Left renal pelvis (tissue), 4 donors: ENCODE data around the gene PRPH. TPM values are rescaled to one million over a fixed set of nuclear protein-coding genes. Genes with fewer than 3 reads are reported as not detected.
"Not testable (repeated sequence)": the region's sequence is repeated elsewhere in the genome, so short reads cannot be mapped to it uniquely, and the experiment has no call there.

Experiments used
- DNase-seq, 4 donors: peaks; one replicate each; pipeline ENCODE4 v3.0.0-alpha.2; 2013; ENCODE audit warnings: low read depth in 4 of 4, low spot score in 3 of 4
- polyA plus RNA-seq, 4 donors: library from polyadenylated mRNA; unstranded; fragments of 120-200 nt; gene quantifications; one replicate each; pipeline ENCODE4 v1.2.1, GENCODE V29; 2013; ENCODE audit not compliant: insufficient read length in 4 of 4

PRPH gene
- 1 to 10 TPM in 3 of 4 donors, under 1 TPM in 1; 0.29 to 5.8 (median 3.0) TPM for polyA plus RNA-seq

DNA sequence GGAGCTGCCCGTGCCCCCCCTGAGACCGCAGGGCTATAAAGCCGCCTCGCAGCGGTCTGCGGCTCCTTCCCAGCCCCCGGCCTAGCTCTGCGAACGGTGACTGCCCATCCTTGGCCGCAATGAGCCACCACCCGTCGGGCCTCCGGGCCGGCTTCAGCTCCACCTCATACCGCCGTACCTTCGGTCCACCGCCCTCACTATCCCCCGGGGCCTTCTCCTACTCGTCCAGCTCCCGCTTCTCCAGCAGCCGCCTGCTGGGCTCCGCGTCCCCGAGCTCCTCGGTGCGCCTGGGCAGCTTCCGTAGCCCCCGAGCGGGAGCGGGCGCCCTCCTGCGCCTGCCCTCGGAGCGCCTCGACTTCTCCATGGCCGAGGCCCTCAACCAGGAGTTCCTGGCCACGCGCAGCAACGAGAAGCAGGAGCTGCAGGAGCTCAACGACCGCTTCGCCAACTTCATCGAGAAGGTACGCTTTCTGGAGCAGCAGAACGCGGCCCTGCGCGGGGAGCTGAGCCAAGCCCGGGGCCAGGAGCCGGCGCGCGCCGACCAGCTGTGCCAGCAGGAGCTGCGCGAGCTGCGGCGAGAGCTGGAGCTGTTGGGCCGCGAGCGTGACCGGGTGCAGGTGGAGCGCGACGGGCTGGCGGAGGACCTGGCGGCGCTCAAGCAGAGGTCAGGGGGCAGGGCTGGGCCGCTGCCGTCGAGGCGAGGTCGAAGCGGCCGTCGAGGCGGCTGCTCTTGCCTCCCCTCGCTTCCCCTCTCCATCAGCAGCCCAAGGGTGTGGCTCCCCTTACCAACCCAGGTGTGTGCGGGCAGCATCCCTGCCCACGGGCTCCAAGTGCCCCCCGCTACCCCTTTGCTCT is at the start of gene PRPH:
PRPH (plus strand) TSS at position 66 of the 855 bp plus-strand sequence; CDS start at position 120, 54 bp downstream.
- no peak for DNase-seq

DNA sequence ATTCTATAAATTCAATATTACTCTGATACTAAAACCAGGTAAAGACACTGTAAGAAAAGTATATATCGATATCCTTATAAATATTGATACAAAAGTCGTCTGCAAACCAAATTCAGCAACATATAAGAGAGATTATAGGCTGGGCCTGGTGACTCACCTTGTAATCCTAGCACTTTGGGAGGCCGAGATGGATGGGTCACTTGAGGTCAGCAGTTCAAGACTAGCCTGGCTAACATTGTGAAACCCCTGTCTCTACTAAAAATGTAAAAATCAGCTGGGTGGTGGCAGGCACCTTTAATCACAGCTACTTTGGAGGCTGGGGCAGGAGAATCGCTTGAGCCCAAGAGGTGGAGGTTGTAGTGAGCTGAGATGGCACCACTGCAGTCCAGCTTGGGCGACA is 43.6 kb upstream of the PRPH start:
- DNase-seq, result no peak

DNA sequence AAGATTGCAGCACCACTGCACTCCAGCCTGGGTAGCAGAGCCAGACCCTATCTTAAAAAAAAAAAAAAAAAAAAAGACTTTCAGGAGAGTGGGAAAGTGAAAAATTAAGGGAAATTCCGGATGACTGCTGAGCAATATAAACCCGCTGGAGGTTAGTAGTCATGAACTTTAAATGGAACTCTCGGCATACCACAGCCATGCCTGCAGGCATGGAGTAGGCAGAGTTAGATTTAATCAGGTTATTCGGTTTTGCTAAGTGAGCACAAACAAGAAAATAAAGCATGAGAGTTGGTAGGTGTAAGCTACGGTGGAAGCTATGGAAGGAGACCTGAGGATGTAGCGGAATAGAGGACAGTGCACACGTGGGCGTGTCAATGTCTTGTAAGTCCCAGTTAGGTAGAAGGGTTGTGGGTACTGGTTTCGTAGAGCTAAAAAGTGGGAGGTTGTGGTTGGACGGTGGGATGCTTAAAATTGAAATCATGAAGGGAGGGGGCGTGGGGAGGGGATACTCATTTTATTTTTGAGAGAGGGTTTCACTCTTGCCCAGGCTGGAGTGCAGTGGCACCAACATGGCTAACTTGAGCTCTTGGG is 41.8 kb upstream of the PRPH start:
- no peak for DNase-seq

DNA sequence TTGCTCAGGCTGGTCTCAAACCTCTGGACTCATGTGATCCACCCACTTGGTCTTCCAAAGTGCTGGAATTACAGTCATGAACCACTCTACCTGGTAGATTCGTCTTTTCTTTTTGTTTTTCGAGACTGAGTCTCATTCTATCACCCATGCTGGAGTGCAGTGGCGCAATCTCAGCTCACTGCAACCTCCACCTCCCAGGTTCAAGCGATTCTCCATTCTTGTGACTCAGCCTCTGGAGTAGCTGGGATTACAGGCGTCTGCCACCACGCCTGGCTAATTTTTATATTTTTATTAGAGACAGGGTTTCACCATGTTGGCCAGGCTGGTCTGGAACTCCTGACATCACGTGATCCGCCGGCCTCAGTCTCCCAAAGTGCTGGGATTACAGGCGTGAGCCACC is 39.5 kb upstream of the PRPH start:
- DNase-seq, result not testable (repeated sequence)

DNA sequence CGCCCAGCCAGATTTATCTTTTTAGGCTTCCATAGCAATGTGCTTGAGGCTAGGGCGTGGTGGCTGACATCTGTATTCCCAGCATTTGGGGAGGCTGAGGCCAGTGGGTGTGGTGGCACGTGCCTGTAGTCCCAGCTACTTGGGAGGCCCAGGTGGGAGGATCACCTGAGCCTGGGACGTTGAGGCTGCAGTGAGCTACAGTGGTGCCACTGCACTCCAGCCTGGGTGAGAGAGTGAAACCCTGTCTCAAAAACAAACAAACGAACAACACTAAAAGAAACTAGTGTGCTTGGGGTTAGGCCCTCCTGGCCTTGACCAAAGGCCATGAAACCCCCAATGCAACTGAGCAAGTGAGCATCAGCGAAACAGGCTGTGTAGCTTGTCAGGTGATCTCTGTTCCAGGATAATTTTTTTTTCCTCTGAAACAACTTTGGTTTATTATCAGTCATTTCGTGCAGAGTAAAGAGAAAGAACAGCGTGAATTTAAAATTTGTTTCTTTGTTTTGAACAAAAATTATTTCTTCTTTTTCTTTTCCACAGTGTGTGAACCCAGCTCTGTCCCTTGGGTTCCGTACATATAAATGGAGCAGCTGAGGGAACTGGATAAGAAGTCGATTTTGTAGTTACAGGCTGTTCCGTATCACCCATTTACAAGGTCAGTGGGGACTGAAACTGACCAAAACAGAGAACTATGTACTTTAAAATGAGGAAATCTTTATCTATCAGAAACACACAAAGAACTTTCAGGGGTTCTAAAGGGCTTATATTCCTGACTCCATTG is 38.9 kb upstream of the PRPH start:
- DNase-seq, result no peak

DNA sequence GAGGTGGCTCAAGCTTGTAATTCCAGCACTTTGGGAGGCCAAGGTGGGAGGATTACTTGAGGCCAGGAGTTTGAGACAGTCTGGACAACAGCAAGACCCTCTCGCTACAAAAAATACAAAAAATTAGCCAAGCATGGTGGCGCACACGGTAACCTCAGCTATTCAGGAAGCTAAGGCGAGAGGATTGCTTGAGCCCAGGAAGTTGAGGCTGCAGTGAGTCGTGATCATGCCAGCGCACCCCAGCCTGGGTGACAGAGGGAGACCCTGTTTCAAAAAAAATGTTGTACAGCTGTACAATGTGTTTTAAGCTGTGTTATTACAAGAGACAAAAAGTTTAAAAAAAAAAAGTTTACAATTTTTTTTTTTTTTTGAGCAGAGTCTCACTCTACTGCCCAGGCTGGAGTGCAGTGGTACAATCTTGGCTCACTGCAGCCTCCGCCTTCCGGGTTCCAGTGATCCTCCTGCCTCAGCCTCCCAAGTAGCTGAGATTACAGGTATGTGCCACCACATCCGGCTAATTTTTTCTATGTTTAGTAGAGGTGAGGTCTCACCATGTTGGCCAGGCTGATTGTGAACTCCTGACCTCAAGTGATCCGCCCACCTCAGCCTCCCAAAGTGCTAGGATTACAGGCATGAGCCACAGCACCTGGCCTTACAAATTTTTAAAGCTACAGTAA is 37.3 kb upstream of the PRPH start:
- DNase-seq, result not testable (repeated sequence)

DNA sequence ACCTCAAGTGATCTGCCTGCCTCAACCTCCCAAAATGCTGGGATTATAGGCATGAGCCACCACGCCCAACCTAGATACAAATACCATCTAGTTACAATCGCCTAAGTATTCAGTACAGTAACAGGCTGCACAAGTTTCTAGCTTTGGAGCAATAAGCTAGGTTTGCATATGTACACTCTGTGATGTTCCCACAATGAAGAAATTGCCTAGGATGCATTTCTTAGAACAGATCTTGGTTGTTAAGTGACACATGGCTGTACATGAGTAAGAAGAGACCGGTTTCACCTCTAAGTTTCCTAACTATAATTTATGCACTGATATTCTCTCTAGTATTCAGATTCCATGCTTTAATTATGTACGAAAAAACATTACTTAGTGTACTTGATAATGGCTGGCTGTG is 35.5 kb upstream of the PRPH start:
- DNase-seq, result no peak

DNA sequence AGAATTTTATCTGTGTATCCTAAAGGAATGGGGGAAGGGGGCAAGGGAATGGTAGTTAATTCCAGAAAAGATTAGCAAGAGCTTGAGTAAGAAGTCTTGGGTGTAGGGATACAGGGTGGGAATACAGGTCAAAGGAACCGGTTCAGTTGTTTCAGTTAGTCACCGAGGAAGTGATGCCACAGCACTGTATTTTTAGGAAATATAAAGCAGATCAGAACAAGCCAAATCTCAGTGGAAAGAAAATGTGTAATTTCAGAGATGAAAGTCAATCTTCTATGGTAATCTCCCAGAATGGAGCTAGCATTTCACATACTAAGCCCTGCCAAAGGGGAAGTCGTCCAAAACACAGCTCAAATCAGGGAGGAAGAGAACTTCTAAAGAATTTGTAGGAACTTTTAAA is 34.8 kb upstream of the PRPH start:
- DNase-seq, result no peak

DNA sequence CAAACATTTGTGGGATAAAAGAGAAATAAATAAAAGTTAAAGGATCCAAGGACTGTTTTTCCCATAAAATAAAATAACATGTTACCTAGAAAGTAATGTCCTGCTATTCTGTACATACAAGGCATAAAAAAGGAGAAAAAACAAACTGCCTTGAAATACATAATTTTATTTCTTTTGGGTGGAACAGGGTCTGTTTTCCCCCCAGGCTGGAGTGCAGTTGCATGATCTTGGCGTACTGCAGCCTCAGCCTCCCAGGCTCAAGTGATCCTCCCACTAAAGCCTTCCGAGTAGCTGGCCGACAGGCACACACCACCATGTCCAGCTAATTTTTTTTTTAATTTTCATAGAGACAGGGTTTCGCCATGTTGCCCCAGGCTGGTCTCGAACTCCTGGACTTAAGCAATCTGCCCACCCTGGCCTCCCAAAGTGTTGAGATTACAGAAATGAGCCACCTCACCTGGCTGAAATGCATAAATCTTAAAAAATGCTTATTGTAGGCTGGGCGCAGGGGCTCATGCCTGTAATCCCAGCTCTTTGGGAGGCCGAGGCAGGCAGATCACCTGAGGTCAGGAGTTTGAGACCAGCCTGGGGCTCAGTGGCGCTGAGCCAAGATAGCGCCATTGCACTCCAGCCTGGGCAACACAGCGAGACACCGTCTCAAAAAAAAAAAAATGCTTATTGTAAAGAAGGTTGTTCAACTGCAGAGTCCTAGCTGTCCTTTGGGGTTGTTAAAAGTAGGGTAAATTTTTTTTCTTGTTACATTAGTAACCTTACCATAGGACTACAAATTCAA is 34.2 kb upstream of the PRPH start:
- DNase-seq, result no peak

DNA sequence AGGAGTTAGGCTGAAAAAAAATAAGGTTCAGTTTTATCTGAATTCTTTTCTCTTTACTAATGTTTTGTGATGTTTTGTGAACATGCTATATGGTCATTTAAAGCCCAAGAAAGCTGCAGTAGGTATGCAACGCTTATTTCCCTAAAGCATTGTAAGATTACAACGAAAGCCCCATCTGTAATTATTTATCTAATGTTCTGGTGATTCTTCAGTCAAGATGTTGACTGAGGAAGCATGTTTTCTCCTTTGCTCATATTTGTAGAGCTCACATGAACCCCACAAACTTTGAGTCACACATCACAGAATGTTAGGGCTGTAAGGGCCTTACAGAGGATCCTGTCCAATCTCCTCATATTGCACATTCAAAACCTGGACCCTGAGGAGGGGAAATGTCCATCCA is 33.2 kb upstream of the PRPH start:
- DNase-seq, result no peak

DNA sequence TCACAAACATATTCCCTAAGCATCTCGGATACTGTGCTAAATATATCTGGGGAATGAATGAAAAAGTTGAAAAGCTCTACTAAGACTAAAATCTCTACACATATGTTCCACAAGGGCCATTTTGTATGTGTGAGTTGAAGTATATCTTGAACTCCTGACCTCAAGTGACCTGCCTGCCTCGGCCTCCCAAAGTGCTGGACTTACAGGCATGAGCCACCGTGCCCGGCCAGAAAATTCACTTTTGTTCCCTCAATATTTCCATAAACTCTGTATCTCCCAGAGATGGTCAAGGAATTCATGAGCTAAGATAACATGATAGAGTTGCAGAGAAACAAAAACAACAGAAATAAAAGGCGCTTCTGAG is 31.6 kb upstream of the PRPH start:
- DNase-seq, result no peak

DNA sequence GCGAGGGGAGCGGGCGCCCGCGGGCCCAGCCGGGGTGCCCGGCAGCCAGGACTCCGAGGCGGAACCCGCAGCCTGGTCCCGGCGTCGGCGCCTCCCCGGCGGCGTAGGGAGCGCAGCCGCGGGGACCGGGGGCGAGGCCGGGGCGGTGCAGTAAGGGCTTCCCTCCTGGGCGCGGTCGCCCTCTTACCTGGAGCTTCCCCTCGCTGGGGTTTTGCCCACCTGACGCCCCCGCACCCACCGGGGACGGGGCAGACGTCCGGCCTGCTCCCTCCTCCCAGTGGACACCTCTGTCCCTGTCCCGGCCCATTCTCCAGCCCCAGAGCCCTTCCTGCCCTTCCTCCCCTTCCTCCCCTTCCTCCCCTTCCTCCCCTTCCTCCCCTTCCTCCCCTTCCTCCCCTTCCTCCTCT is 30.5 kb upstream of the PRPH start:
- no peak for DNase-seq

DNA sequence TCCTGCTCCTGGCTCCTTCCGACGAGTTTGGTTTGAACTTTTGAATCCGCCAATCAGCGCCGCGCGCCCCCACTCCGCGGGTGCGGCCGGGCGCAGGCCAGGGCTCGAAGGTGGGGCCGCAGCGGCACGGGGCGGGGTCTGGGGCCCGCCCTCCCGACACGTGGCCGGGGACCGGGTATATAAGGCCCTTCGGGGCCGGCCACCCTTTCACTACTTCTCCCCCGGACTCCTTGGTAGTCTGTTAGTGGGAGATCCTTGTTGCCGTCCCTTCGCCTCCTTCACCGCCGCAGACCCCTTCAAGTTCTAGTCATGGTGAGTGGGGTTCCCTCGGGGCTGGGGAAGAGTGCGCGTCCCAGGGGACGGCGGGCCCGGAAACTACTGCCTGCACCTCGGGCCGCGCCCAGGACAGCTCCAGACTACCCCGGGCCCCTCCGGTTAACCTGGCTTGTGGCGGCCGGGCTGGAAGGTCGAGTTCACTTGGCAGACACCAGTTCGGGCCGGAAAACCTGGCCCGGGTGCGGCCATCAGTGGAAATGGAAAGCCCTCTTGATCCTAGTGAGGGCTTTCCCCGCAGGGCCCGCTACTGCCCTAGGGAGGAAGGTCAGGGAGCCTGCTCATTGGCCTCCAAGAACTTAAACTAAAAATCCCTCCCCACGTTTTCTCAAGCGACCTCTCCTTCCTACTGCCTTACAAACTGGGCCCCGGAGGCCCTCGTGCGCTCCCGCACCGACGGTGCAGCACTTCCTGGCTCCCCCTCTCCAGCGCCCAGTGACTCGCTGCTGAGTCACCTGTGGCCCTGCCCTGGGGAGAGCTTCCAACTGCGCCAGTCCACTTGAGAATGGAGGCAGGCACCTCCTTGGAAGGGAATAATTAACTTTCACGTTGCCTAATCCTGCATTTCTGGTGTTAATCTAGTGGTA is 29.8 kb upstream of the PRPH start, which contains the start of gene TUBA1C:
TUBA1C (plus strand) TSS at position 210 of the 920 bp plus-strand sequence; CDS start at position 310, 100 bp downstream.
- peak; percentile 71 to 86 (median 80) for DNase-seq

DNA sequence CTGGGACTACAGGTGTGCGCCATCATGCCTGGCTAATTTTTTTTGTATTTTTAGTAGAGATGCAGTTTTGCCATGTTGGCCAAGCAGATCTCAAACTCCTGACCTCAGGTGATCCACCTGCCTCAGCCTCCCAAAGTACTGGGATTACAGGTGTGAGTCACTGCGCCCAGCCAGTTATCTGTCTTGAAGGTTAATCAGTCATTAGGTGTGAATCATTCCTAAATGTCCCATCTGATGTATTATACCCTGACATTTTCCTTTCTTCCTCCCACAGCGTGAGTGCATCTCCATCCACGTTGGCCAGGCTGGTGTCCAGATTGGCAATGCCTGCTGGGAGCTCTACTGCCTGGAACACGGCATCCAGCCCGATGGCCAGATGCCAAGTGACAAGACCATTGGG is 25.8 kb upstream of the PRPH start:
- DNase-seq, result not testable (repeated sequence)

DNA sequence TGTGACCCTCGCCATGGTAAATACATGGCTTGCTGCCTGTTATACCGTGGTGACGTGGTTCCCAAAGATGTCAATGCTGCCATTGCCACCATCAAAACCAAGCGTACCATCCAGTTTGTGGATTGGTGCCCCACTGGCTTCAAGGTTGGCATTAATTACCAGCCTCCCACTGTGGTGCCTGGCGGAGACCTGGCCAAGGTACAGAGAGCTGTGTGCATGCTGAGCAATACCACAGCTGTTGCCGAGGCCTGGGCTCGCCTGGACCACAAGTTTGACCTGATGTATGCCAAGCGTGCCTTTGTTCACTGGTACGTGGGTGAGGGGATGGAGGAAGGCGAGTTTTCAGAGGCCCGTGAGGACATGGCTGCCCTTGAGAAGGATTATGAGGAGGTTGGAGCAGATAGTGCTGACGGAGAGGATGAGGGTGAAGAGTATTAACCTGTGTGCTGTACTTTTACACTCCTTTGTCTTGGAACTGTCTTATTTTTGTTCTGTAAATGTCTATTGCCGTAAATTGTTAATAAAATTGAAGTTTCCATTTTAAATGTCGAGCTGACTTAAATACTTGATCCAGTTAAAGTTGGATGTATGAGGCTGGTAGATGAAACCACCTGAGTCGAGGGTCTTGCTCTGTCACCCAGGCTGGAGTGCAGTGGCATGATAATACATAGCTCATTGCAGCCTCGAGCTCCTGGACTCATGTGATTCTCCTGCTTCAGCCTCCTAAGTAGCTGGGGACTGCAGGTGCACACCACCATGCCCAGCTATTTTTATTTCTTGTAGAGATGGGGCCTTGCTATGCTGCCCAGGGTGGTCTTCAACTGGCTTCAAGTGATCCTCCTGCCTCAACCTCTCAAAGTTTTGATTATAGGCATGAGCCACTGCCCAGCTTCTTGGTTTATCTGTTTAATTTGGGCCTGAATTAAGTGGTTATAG is 21.9 kb upstream of the PRPH start:
- DNase-seq, result no peak

DNA sequence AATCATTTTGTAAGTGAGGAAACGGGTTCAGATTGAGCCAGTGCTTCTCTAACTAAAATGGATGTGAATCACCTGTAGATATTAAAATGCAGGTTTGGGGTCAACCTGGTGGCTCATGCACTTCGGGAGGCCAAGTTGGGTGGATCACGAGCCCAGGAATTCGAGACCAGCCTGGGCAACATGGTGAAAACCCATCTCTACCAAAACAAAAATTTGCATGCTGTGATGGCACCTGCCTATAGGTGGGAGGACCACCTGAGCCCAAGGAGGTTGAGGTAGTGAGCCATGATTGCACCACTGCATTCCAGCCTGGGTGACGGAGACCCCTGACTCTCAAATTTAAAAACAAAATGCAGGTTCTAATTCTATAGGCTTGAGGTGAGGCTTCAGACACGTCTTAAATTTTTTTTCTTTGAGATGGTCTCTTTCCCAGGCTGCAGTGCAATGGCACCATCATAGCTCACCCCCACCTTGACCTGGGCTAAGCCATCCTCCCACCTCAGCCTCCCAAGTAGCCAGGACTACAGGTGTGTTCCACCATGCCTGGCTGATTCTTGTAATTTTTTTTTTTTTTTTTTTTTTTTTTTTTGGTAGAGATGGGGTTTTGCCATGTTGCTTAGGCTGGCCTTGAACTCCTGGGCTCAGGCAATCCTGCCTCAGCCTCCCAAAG is 21.1 kb upstream of the PRPH start:
- no peak for DNase-seq

DNA sequence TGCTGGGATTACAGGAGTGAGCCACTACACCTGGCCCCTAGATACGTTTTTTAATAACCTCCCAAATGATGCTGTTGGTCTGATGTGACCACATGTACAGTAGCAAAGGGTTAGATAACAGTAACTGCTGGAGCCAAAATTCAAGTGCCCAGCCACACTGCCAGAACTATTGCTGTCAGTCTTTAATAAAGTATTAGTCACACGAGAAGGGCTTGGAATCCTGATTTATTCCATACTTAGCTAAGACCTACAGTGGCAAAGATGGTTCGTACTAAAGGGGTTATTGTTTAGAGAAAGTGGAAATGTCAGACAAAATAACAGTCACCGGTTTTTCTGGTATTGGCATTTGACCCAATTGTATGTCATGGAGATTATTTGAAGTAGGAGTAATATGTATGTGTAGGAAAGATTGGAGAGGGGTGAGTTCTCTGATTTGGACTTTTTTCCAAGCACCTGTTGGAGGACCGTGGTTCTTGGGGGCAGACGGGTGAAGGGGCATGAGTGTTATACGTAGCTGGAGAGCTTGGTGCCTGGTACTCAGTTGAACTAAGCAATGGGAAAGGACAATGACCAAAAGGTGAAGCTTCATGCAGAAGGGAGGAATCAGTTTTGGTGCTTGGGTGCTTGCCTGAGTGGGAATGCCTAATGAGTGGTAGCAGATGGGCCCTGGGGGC is 20.4 kb upstream of the PRPH start:
- DNase-seq, result no peak
